HG02759 (cell line): ENCODE data around the gene BTLA.
"Not testable (repeated sequence)": the region's sequence is repeated elsewhere in the genome, so short reads cannot be mapped to it uniquely, and the experiment has no call there.

Experiments
- ATAC-seq: cut with Tn5 transposase; IDR thresholded peaks from one replicate; pipeline ENCODE4 v1.9.1; 2021; ENCODE audit warnings: mild to moderate bottlenecking, moderate library complexity; ENCODE audit not compliant: unreplicated experiment

BTLA gene

DNA sequence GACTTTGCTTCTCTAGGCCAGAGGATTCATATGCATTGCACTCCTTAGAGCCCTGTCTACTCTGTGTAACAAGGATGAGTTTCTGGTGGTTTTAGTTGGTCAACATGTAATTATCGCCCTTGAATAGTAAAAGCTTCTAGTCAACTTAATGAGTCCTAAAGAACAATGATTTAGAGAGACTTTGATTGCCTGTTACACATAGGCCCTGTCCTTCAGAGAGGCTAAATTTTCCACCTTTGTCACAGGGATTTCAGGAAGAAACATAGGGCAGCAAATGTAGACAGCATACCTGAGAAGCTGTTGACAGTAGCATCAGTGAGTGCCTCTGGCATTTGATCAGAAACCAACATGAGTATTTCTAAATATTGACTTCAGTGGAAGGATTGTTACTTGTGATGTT lies 7.1 kb downstream of the BTLA start:
- ATAC-seq = no peak

DNA sequence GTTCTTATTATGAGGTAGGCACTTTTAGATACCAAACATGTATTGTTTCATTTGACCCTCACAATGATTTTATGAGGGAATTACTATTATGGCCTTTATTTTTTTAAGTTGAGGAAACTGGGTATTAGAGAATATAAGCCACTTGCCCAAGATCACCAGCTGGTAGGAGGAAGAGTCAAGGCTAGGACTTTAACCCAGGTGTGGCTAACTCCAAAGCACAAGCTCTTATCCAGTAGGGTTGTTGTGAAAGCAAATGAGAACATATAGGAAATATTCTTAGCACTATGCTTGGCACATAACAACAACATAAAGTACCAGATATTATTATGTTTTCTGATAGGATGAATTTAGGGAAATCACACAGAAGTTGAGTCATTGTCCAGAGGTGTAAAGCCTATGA lies 7.9 kb downstream of the BTLA start:
- no peak for ATAC-seq

DNA sequence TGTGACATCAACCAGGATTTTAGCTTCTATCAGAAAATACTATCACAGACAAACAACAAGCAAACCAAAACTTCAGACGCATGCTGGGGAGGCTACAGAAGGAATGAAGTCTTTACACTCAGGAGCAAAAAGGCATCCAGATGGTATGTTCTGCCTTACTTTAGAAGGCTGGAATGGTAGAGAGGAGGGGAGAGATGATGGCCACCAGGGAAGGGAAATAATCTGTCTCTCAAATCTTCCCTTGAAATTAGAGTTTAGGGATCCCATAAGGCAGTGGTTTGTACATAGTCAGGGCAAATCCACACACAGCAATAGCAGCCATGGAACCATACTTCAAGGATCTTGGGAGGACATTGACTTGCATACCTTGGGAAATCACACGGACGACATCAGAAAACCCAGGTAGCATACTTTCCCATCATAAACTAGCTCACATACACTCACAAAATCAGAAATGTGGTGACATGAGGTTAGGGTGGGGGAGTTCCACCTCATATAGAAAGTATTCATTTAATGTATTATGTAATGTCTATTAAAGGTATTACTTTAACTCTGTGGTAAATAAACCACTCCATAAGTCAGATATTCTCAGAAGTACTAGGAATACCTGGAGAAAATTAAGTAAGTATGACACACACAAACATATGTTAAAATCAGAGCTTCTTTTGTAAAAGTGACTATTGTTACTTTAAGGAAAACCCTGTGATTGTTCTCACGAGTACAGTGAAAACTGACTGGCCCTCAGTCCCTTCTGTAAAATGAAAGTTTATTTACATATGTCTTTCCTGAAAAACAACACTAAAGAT lies 9.4 kb downstream of the BTLA start:
- peak; percentile 53 for ATAC-seq

DNA sequence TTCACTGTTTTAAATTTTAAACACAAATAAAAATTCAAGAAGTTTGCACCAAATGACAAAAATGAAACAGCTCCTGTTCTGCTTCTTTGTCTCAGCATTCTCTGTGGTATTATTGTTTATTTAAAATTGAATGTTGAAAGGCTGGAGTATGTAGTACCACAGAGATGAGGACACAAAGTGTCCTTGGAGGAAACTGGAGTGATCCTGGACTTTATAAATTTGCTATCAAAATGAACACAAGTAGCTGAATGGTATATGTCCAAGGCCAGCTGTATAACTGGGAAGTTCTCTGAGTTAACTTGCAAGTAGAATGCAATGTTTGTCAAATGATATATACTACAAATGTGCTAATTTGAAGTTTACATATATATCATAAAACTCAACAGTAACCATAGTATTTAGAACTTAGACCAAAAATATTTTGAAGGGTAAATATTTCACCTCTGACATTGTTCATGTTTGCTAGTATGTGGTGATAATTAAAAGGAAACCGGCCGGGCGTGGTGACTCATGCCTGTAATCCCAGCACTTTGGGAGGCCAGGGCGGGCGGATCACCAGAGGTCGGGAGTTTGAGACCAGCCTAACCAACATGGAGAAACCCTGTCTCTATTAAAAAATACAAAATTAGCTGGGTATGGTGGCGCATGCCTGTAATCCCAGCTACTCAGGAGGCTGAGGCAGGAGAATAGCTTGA lies 12.3 kb downstream of the BTLA start:
- no peak for ATAC-seq

DNA sequence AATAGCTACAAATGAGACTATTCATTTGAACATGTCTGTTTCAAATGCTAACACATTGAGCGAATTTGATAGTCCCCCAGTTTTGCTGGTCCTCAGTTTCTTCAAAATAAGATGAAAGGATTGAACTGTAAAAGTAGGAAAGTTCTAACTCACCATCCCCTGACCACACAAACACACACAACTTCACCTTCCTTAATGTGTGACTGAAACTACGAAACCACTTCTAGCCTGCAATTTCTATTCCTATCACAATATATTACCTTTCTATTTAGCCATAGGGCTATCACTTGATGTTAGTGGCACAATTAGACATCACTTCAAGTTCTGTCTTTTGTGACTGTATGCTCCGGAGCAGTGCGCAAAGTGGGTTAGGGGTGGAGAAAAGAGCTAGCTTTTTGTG lies 14.9 kb downstream of the BTLA start:
- ATAC-seq = no peak

DNA sequence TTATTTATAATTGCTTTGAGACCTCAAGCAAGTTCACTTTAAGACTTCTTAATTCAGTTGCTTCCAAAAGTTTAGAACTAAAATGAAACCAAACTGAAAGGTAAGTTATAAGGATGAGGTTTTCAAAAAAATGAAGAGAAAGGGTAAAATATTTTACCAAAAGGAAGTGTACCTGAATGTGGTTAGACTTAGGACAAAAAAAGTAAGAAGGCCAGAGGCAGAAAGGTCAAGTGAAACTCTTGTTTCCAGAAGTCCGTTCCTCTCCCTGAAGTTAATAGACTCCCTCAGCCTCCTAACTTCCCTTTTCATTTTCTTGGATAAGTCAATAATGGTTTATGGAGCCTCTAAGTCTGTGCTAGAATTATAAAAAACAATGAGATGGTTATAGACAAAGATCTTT lies 16.6 kb downstream of the BTLA start:
- ATAC-seq = no peak

DNA sequence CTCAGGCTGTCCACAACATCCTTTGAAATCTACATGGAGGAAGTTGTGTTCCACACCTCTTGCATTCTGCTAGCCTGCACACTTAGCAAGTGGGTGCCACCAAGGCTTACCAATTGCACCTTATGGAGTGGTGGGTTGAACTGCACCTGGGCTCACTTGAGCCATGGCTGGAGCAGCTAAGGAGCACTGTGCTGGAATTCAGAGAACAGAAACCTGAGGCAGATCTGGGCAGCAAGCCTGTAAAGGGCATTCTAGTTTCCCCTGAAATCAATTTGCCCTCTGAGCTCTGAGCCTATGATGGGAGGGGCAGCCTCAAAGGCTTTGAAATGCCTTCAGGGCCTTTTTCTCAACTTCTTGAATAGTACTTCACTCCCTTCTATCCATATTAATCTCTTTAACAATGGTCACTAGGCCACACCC lies 18.0 kb downstream of the BTLA start:
- no peak for ATAC-seq

DNA sequence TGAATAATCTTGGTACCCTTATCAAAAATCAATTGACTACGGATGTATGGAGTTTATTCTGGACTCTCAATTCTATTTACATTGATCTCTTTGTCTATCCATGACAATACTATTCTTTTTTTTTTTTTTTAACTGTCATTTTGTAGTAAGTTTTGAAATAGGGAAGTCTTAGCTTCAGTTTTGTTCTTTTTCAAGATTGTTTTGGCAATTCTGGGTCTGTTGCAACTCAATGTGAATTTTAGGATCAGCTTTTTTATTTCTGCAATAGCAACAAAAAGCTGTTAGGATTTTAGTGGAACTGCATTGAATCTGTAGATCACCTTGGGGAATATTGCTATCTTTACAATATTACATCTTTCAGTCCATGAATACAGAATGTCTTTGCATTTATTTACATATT lies 21.4 kb downstream of the BTLA start:
- no peak for ATAC-seq

DNA sequence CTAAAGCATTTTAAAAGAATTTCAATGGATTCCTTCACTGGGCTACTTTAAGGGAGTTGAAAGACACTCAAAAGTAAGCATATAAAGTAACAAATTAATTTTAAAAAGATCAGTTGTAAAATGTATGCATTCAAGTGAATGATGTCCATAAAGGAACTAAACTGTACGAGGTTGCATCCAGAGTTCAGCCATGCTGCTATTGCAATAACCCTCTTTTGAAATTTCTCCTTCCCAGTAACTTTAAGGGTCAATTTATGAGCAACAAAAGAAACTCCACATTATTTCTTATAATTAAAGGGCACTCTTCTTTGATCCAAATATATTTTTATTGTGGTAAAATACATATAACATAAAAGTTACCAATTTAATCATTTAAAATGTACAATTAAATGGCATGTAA lies 22.9 kb downstream of the BTLA start:
- ATAC-seq = no peak

DNA sequence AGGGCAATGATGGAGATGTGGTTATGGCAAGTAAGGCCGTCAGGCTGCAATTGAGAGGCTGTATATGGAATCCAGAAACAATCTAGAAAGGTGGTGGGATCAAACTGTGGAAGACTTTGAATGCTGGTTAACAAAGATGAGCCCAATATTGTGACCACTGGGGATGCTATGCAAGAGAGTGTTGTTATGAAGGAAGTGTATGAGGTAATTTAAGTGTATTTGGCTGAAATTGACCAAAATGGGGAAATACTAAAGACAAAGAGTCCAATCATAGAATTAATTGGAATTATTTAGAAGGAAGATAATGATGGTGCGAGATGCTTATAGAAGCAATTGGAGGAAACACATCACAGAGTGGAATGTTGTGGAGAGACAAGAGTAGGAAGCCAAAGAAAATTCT lies 24.5 kb downstream of the BTLA start:
- ATAC-seq = no peak

DNA sequence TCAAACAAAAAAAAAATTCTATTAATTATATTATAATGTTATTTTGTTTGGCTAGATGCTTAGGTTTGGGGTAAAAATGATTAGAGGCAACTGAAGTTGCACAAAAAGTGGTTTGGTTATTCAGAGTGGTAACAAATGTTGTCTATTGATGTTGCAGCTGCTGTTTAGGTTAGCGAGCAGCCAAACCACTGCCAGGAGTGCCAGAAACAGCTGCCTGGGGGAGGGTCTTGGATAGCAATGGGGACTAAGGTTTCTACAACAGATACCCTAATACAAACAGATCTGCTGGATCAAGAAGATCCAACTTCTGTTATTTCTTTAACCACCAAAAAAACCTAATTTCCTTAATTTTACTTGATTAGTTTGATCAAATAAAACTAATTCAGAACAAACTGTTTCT lies 26.6 kb downstream of the BTLA start:
- no peak for ATAC-seq

DNA sequence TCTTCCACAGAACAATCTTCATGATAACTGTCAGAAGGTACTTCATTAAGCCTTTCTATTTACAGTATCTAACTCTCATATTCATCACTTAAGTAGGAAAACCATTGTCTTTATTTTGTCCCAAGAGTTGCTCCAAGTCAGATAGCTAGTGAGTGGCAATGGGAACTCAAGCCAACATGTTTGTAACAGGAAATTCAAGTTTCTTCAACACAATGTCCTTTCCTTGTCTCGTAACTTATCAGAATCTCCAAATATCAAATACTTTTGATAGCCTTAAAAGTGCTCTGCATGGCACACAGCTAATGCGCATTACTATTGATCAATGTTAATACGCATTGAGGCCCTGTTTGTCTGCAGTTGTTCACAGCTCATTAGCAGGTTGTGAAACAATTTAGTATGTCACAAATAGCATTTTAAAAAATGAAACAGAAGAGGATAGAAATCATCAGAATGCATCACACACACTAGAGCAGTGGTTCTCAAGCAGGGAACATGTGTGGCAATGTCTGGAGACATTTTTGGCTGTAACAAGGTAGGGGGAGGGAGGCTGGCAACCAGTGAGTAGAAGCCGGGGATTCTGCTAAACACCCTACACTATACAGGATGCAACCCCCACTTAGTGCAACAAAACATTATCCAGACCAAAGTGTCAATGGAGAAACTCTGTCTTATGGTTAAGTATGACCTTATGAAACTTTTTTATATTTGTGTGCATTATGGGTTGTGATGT lies 27.5 kb downstream of the BTLA start:
- ATAC-seq = no peak

DNA sequence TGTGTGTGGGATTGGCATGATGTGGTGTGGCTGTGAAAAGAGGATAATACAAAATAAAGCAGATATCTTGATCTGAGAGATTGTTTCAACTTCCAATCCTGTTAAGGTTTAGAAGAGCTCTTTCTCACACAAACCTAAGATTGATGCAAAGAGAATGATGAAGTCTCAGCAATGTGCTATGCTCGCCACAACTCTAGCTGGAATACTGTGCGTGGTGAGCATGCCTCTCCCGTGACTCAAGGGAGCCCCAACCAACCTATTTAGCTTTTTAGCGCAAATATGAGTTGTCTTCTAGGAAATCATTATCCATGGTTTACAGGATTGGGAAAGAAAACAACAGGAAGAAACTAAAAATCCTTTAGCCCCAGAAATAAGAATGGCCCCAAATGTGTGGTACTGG lies 28.5 kb downstream of the BTLA start:
- ATAC-seq = no peak

DNA sequence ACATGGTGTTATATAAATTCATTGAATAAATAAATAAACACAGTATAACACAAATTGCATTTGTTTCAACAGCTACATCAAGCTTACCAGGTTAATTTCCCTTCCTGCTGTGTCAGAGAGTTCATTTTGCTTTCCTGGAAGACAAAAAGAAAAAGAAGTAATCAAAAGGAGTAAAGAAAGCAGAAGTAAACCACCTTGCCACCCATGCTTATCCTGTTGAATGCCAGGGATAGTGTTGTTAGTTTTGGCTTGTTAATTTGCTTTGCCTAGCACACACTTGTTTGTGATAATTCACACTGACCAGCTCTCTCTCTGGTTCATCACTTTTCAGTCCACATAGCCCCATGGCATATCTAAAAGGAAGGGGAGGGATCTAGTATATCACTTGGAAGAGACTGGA lies 29.6 kb downstream of the BTLA start:
- ATAC-seq = no peak

DNA sequence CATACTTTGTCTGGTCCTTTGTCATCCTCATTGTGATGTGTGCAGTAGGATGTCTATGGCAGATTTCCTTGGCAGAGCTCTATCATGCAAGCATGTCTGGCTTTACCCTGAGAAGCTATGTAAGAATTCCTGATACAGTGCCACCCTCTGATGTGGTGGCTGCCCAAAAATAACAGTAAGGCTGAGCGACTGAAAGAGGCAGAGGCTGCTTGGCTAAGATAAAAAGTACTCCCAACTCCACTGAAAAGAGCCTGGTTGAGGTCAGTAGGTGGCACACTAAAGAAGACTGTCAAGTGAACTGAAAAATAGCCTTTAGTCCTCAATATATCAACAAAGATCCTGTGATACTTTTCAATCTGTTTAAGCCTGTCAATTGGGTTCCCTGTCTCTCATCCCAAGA lies 31.7 kb downstream of the BTLA start:
- no peak for ATAC-seq

DNA sequence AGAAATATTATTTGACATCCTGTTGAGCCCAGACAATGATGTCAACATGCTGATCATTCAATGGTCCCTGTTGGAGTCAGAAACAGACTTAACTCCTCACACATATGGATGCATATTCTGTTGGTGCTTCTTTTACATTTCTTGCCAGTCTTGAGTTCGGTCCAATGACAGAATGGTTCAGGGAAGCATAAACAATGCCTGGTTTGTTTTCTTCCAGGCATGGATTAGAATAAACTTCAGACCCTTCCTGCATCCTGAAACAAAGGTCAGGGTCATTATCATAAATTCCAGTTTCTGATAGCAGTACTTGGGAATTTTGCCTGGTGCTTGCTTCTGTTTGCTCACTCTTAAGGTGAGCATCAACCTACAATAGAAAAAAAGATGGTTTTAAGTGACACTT lies 33.3 kb downstream of the BTLA start:
- ATAC-seq = no peak

DNA sequence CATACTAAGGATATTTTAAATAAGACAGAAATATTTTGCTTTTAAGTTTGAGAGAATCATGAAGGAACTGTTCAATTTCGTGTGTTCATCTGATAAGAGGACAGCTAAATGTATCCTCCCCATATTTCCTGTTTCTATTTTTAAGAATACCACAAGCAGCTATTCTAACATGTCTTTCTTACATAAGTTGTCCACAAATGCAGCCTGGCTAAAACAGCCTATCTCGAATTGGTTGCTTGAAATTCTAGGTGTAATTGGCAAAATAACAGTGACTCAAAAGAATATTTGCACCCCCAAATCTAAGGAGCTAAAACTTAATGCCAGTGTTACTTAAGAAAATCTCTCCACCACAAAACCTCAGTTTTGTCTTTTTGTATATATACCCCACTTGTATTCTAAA lies 35.0 kb downstream of the BTLA start:
- ATAC-seq = peak; percentile 38

DNA sequence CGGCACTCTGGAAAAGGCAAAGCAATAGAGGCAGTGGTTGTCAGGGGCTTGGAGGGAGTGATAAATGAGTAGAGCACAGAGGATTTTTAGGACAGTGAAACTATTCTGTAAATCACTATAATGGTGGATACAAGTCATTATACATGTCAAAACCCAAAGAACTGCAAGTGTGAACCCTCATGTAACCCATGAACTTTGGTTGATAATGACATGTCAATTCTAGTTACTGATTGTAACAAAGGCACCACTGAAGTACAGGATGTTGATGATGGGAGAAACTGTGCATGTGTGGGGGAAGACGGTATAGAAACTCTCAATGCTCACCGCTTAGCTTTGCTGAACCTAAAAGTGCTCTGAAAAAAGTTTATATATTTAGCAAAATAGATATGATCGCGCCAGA lies 36.0 kb downstream of the BTLA start:
- peak; percentile 34 for ATAC-seq

DNA sequence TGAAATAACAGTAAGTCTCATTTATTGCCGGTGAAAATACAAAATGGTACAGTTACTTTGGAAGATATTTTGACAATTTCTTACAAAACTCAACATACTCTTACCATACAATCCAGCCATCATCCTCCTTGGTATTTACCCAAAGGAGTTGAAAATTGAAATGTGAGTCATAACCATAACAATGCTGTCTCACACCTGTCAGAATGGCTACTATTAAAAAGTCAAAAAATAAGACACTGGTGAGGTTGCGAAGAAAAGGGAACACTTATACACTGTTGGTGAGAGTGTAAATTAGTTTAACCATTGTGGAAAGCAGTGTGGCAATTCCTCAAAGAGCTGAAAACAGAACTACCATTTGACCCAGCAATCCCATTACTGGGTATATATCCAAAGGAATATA lies 37.5 kb downstream of the BTLA start:
- not testable (repeated sequence) for ATAC-seq

DNA sequence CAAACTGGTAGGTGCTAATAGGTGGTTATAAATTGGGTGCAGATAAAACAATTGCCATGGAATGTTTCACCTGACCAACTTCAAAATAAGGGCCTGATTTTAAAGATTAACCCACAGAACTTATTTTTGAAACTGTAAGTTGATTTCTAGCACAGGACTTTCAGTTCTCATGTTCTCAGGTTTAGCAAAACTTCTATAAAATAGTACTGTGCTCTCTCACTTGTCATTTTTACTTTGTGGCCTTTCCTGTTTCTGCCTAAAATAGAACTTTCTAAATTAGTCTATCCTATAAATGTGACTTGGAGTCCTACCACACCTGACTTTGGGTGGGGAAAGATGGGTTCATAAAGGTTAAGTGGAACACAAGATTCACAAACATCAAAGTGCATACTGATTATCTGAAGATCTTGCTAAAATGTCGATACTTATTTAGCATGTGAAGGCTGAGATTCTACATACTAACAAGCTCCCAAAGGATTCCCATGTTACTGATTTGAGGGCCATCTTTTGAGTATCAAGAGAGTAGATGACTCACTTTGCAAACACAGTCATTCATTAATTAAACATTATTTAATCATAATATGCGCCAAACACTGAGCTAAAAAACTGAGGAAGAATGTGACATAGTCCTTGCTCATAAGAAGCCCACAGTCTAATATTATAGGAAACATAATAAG lies 38.6 kb downstream of the BTLA start:
- peak; percentile 63 for ATAC-seq

DNA sequence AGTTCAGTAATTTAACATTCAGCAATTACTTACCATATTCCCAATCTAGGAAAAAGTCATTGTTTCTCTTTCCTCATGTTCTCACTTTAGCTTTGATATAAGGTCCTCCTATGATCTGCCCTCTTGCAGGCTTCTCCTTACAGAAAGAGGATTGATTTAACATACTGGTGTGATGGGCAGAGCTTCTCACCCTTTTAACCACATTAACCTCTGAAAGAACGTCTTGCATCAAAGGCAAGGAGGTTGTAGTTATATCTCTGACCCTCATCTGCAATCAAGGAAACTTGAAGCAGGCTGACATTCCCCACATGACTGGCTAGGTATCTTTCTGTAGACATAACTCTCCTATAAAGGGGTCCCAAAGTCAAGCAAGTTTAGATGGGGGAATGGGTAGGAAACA lies 39.5 kb downstream of the BTLA start:
- peak; percentile 42 for ATAC-seq
